Chondrocyte (in vitro differentiated cells): ENCODE measurements around the gene MINAR1. TPM values are rescaled to one million over a fixed set of nuclear protein-coding genes. Genes with fewer than 3 reads are reported as not detected.

ENCODE experiments used
- DNase-seq: peaks from one replicate; pipeline ENCODE4 v3.0.0; 2021; ENCODE audit warnings: mixed read lengths, low spot score
- H3K27ac Mint-ChIP-seq: one replicate; pipeline ENCODE4 v1.8.0; 2021; ENCODE audit warnings: mild to moderate bottlenecking, moderate library complexity, mixed read lengths; ENCODE audit not compliant: unreplicated experiment
- H3K27me3 Mint-ChIP-seq: 2 replicates; pipeline ENCODE4 v1.8.0; 2021; ENCODE audit warnings: low read depth, mixed read lengths
- H3K36me3 Mint-ChIP-seq: 2 replicates; pipeline ENCODE4 v1.8.0; 2021; ENCODE audit warnings: low read depth, mixed read lengths
- H3K4me1 Mint-ChIP-seq: 2 replicates; pipeline ENCODE4 v1.8.0; 2021; ENCODE audit warnings: low read depth, mild to moderate bottlenecking, mixed read lengths
- H3K4me3 Mint-ChIP-seq: one replicate; pipeline ENCODE4 v1.8.0; 2021; ENCODE audit warnings: mild to moderate bottlenecking, moderate library complexity, mixed read lengths; ENCODE audit not compliant: unreplicated experiment
- H3K9me3 Mint-ChIP-seq: 2 replicates; pipeline ENCODE4 v1.8.0; 2021; ENCODE audit warnings: low read depth, mixed read lengths
- total RNA-seq: library from RNA; stranded (reverse); gene quantifications from 3 replicates; pipeline ENCODE4 v1.2.1, GENCODE V29; 2021
- TF ChIP-seq, protein P1 (sequence below): fragments of 200-600 bp; sonication (generic); IDR thresholded peaks from 2 replicates; pipeline ENCODE4 v1.5.0; 2021; ENCODE audit warnings: antibody characterized with exemption, mild to moderate bottlenecking, moderate library complexity

The MINAR1 gene
- total RNA-seq, 1 donor from 2014 or later, result 3.8 TPM

DNA sequence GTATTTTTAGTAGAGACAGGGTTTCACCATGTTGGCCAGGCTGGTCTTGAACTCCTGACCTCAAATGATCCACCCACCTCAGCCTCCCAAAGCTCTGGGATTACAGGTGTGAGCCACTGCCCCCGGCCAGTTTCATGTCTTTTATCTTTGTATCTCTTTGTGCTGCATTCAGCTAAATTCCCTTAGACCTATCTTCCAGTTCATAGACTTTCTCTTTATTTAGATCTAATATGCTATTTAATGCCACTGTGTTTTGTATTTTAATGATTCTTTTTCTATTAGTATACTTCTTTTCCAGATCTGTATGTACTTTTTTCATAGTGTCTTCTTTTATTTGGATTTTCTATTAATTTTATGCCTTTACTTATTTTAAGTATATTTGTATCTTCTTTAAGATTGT, 14.9 kb downstream of the MINAR1 start:
- Mint-ChIP-seq H3K36me3 (peaks cover 4% of the 10 kb centered on the region), H3K9me3 (peaks cover 12% of the 10 kb centered on the region), H3K27me3 (no peaks in the 10 kb centered on the region), H3K4me1 (no peaks in the 10 kb centered on the region), H3K4me3 (no peak overlapping the region), H3K27ac (no peak overlapping the region)
- no peak for DNase-seq
- TF ChIP-seq, protein P1, sequence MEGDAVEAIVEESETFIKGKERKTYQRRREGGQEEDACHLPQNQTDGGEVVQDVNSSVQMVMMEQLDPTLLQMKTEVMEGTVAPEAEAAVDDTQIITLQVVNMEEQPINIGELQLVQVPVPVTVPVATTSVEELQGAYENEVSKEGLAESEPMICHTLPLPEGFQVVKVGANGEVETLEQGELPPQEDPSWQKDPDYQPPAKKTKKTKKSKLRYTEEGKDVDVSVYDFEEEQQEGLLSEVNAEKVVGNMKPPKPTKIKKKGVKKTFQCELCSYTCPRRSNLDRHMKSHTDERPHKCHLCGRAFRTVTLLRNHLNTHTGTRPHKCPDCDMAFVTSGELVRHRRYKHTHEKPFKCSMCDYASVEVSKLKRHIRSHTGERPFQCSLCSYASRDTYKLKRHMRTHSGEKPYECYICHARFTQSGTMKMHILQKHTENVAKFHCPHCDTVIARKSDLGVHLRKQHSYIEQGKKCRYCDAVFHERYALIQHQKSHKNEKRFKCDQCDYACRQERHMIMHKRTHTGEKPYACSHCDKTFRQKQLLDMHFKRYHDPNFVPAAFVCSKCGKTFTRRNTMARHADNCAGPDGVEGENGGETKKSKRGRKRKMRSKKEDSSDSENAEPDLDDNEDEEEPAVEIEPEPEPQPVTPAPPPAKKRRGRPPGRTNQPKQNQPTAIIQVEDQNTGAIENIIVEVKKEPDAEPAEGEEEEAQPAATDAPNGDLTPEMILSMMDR, result no peak

DNA sequence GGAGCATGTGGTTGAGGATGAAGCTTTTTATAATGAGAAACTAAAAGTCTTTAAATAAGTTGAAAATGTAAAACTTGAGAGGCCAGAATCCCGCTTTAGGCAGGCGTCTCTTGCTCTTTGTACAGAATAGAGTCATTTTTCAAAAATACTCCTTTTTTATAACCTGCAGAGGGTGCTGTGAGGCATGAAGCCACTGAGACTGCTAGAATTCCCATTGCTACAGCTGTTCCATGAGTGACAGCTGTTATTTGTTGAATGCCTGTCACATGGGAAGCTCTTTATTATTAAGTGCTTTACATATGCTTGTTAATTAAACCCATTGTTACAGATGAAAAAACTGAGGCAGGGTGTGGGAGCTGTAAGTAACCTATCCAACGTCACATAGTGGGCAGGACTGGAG, 18.5 kb downstream of the MINAR1 start:
- no peak overlapping the region for H3K27ac Mint-ChIP-seq
- DNase-seq, result no peak
- H3K27me3 Mint-ChIP-seq, result no peaks in the 10 kb centered on the region
- TF ChIP-seq, protein P1, result peak; percentile 69
- no peaks in the 10 kb centered on the region for H3K4me1 Mint-ChIP-seq
- H3K4me3 Mint-ChIP-seq, result no peak overlapping the region
- peaks cover 10% of the 10 kb centered on the region for H3K9me3 Mint-ChIP-seq
- peaks cover 4% of the 10 kb centered on the region for H3K36me3 Mint-ChIP-seq

DNA sequence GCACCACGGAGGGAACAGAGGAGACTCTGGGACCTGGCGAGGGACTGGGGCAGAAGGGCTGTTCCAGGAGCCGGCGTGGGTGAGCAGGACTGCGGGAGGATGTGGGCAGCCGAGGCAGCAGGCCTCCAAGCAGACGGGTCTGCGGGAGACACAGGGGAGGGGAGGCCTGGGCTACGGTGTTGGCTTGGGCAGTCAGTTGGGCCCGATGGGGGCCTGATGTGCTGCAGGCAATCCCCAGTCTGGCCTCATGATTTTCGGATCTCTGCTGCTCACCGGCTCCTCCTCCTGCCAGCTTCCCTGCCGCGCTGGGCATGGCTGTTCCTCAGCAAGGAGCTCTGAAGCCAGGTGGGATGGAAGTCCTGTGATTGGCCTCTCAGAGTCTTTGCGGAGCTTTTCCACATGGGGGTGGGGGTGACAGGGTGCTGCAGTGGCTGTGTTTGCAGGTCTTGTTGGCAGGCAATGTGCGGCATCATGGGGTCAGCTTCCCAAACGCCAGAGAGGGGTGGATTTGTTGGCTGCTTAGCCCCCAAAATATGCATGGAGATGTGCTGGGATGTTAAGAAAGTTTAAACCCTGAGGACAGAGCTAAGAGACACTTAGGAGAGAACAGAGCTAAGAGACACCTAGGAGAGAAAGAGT, 19.3 kb downstream of the MINAR1 start:
- Mint-ChIP-seq H3K27me3 (no peaks in the 10 kb centered on the region), H3K36me3 (peaks cover 5% of the 10 kb centered on the region), H3K4me1 (no peaks in the 10 kb centered on the region), H3K9me3 (peaks cover 9% of the 10 kb centered on the region), H3K27ac (no peak overlapping the region), H3K4me3 (no peak overlapping the region)
- TF ChIP-seq, protein P1, result no peak
- no peak for DNase-seq

GRCh38 chr15:79452244-79453051, 20.3 kb downstream of the MINAR1 start:
- no peak overlapping the region for H3K4me3 Mint-ChIP-seq
- H3K4me1 Mint-ChIP-seq, result no peaks in the 10 kb centered on the region
- TF ChIP-seq, protein P1, result no peak
- H3K9me3 Mint-ChIP-seq, result peaks cover under 1% of the 10 kb centered on the region
- H3K27me3 Mint-ChIP-seq, result no peaks in the 10 kb centered on the region
- no peak for DNase-seq
- H3K36me3 Mint-ChIP-seq, result peaks cover 3% of the 10 kb centered on the region
- no peak overlapping the region for H3K27ac Mint-ChIP-seq

DNA sequence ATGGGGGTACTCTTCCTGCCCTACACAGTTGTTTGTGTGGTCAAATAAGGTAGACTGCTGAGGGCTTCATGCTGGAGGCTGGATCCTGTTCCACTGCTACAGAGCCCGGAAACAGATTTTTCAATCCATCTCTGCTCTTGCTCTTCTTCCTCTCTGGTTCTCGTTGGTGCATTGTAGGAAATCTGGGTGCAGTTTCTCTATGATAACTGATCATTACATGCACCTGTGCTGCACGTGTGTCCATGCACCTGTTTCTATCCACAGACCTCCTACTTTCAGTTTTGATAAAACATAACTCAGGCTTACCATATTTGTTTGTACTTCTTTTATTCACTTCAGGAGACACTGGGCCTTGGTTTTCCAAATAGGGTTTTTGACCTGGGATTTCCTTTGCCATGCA, 21.3 kb downstream of the MINAR1 start:
- Mint-ChIP-seq H3K4me3 (no peak overlapping the region), H3K9me3 (no peaks in the 10 kb centered on the region), H3K27me3 (no peaks in the 10 kb centered on the region), H3K27ac (no peak overlapping the region), H3K36me3 (peaks cover 1% of the 10 kb centered on the region), H3K4me1 (no peaks in the 10 kb centered on the region)
- DNase-seq, result no peak
- TF ChIP-seq, protein P1, result no peak
